DLD1 (cell line): ENCODE measurements around the gene CTSL.

ENCODE experiments used
- in situ Hi-C: cut with HindIII; loops from 2 replicates; pipeline ENCODE4 v1.10.0; 2017; ENCODE audit warnings: low sequenced_read_pairs

Gene CTSL

GRCh38 chr9:87725900-87726709 lies at the start of gene CTSL:
Gene CTSL, plus strand, starts transcription at chr9:87726119. Its CDS starts 1,485 bp downstream, at chr9:87727604.
- in situ Hi-C loops: no loop called here

DNA sequence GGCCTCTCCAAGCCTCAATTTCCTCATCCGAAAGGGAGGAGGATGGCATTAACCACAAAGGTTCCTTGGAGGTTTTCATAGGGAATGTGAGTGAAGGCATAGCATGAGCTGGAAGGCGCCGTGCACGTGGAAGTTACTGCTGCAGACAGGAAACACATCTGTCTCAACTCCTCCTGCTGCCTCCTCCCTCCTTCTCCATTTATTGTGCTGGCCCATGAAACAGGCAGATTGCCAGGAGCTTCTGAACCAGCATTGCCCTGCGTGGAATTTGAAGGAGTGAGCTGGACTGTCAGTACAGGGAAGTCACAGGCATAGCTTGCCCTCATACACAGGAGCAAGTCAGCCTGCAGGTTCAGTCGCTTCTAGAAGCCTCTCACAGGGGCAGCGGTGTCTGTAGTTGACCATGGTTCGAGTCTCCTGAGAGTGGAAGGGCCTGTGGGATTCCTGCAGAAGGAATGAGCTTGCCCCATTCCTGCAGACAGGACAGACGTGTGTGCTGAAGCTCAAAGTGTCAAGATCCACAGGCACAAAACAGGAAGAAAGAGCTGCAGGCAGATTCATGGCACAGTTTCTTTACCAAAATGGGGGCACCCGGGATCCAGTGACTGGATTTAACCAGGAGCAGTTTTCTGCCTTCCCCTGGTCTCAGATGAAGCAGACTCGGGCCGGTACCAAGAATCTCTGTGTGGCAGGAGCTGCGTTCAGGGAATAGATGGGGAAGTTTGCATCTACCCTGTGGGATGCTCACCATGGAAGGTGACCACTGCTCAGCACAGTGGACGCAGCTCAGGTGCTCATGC lies 48.7 kb upstream of the CTSL start:
- in situ Hi-C loops: no loop called here

- in situ Hi-C loops: no loop called here
These were observed 47.9 kb upstream of the CTSL start for GRCh38 chr9:87677776-87678587.

- in situ Hi-C loops: no loop called here
These were observed 47.1 kb upstream of the CTSL start for GRCh38 chr9:87678650-87679355.

GRCh38 chr9:87681271-87682061 lies 44.5 kb upstream of the CTSL start:
- in situ Hi-C loops: no loop called here

DNA sequence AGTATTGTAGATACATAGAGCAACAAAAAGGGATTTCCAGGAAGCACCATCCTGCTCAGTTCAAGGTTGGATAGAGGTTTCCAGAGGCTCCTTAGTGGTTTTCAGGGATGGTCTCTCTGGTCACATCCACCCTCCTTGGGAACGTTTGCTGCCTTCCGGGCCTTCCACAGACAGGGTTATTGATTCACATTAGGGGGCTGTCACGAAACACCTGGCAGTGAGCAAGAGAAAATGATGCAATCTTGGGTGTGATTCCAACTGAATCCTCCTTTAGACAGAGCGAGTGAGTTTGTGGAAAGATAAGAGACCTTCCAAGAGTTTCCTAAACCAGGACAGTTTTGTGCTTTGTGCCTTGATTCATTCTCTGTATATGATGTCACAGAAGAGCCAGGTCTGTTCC lies 43.8 kb upstream of the CTSL start:
- in situ Hi-C loops: no loop called here

DNA sequence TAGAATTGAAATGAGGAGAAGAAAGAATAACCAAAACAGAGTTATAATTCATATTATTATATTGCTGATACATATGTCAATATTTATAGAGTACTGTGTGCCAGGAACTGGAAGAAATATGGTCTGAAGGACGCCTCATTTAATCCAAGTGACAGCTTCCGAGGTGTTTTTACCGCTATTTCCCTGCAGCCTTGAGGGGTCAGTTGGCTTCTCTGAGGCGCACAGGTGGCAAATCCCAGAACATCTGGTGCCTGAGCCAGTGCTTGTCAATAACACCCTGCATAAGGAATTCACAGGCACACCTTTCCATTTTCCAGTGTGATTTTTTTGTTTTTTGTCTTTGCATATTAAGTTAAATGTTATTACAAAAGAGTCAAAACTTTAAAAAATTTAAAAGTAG lies 43.3 kb upstream of the CTSL start:
- in situ Hi-C loops: no loop called here

DNA sequence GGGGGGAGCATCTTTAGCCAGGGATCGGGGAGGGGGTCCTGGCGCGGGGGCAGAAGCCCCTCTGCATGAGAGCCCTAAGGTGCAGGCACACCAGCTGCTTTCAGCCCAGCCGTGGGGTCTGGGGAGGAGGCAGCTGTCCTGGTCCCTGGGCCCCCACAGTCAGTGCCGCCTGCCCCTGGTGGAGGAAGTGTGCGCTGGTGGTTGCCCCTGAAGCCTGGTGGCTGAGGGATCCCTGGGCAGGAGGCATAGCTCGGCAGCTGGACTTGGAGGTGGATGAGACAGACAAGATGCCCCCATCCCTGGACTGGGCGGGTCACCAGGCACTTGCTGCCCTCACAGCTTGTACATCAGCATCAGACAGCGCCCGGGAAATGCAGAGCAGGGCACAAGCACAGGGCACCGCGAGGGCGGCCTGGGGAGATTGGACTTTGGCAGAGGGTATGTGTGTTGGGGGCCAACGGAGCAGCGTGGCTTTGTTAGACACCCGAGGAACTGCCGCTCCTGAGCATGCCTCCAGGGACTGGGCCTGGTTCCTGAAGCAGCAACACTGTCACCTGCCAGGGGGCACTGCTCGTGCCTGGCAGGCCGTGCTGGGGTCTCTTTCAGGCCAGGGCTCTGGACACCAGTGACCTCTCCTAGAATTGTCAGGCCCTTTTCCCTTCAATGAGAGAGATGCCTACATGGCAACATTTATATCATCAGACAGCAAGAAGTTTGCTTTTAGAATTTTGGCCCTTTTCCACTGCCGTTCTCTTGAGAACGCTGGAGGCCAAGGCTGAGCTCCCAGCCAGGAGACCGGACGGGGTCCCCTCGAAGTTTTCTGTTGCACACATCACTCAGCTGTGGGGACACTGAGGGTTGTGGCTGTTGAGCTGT lies 41.9 kb upstream of the CTSL start:
- in situ Hi-C loops: no loop called here

DNA sequence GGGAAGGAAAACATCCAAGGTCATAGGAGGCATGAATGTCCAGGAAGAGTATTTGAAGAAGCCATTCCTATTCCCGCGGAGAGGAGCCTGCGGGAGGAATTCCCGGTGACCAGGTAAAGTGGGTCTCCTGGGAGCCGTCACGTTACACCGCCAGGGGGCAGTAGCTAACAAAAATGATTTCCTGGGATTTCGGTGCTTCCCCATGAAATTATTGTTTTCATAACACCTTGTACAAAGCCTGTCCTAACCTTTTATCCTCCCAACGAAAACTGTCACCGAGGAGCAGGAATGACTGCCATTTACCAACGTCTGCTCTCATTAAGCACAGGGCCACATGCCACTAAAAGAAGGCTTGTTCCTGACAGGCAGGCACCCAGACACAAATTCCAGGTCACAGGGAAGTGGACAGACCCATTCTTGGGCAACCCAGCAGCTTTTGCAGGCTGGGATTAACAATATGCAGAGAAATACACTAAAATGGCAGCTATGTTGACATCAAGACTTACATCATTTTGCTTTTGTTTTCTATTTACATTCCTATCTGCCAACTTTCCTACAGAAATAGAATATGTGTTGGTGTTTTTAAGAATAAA lies 41.2 kb upstream of the CTSL start:
- in situ Hi-C loops: no loop called here

DNA sequence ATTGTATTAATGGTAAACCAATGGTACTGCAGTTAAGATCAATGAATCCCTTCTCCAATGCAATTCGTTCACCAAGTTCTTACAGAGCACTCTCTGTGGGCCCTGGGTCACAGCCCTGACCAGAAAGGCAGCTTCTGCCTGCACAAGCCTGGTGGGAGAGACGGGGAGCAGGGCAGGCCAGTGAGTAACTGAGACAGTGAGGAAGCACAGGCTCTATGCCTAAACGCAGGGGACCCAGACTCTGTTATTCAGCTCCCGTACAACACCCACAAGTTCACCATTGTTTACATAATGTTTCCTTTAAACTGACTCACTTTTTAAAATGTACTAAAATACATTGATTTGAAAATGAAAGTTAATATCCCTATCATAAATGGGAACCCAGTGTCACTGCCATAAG lies 40.5 kb upstream of the CTSL start:
- in situ Hi-C loops: no loop called here

DNA sequence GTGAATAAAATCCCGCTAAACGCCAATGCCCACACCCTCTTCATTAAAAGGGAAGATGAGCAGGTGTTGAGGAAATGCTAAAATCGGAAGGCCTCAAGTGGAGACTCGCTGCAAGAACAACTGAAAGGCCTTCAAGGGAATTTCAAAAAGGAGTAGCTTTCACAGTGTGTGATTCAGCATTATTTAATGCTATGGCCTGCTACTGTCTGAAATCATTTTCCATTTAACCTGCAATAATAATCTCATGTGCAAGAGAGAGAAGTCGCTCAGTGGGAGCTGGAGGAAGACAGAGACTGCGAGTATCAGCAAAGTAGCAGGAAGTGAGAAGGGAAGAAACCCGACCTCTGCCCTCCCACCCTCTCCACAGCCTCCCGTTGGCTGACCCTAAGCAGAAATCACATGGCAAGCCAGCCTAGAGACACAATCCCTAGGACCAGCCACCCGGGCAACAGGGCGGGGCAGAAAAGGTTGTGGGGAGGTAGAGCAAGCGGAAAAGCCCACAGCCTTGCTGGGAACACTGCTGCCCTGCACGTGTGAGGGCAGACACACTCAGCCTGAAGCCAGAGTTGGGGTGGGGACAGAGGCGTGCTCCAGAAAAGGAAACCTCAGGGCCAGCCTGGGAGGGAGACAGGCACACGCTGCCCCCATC lies 39.9 kb upstream of the CTSL start:
- in situ Hi-C loops: no loop called here

GRCh38 chr9:87686520-87687090 lies 39.3 kb upstream of the CTSL start:
- in situ Hi-C loops: no loop called here

DNA sequence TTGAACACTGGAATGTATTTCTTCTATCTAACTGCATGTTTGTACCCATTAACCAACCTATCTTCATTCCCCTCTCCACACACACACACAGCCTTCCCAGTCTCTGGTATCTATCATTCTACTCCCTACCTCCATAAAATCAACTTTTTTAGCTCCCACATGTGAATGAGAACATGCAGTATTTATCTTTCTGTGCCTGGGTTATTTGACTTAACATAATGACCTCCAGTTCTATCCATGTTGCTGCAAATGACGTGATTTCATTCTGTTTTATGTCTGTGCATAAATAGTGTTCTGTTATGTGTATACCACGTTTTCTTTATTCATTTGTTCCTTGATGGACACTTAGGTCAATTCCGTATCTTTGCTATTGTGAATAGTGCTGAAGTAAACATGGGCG lies 38.7 kb upstream of the CTSL start:
- in situ Hi-C loops: no loop called here

DNA sequence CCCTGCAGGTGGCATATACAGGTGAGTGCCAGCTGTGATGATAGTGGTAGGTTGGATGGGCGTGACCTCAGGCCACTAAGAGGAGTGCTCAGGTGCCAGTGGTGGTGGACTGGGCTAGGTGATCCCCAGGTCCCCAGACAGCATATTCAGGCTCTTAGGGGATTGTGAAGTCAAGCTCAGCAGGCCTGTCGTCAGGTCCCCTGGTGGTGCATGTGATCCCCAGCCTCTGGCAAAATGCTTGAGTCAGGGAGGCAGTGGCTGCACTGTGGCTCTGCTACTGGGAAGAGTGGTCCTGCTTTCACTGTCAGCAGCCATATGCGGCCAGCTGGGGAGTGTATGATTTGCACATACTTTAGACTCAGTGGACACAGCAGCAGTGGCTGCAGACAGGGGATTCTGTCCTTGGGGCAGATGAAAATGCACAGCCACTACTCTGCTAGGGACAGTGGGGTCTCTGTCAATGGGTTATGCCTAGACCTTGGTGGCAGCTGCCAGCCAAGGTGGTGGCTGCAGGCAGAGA lies 31.6 kb upstream of the CTSL start:
- in situ Hi-C loops: no loop called here

GRCh38 chr9:87695523-87695922 lies 30.4 kb upstream of the CTSL start:
- in situ Hi-C loops: no loop called here

GRCh38 chr9:87696641-87697040 lies 29.3 kb upstream of the CTSL start:
- in situ Hi-C loops: no loop called here

GRCh38 chr9:87698069-87698809 lies 27.7 kb upstream of the CTSL start:
- in situ Hi-C loops: no loop called here
